Skeletal muscle cell (primary cell): ENCODE measurements around the gene POLDIP2.
A peak's percentile ranks its signal among the peaks of the same experiment; 100 is the strongest.

Experiments
- DNase-seq: peaks from one replicate; pipeline ENCODE4 v3.0.0-alpha.2; 2010; ENCODE audit warnings: low read depth
- H3K4me3 ChIP-seq: 2 replicates; pipeline ENCODE4 v1.5.1; 2011; ENCODE audit warnings: low read depth, mild to moderate bottlenecking, control low read depth, low read length, moderate library complexity

Gene POLDIP2, protein sequence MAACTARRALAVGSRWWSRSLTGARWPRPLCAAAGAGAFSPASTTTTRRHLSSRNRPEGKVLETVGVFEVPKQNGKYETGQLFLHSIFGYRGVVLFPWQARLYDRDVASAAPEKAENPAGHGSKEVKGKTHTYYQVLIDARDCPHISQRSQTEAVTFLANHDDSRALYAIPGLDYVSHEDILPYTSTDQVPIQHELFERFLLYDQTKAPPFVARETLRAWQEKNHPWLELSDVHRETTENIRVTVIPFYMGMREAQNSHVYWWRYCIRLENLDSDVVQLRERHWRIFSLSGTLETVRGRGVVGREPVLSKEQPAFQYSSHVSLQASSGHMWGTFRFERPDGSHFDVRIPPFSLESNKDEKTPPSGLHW

GRCh38 chr17:28357061-28357900 lies at the start of gene POLDIP2:
Gene POLDIP2 (minus strand): TSS chr17:28357527. CDS start chr17:28357448, 79 bp downstream.
- peak within 1 kb of the TSS; percentile 70 for H3K4me3 ChIP-seq
- DNase-seq, result peak; percentile 80

DNA sequence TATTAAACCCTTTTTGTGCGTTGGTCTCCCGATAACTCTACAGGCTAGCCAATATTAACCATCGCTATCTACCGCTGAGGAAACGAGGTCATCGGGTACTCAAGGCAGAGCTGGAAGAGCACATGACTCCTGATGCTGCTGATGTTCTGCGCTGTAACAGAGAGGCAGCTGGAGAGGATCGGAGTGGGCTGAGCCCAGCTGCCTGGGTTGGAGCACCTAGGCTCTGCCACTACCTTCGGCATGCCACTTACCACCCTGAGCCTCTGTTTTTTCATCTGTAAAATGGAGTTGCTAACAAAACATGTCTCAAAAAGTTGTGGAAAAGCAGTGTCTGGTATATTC lies 49.1 kb upstream of the POLDIP2 start:
- peak overlapping the region; percentile 62 for H3K4me3 ChIP-seq
- no peak for DNase-seq

GRCh38 chr17:28405632-28406472 lies 48.5 kb upstream of the POLDIP2 start, which contains the start of gene SLC46A1:
Gene SLC46A1 (minus strand): TSS chr17:28406212. CDS start chr17:28406114, 98 bp downstream.
- H3K4me3 ChIP-seq, result peak within 1 kb of the TSS; percentile 62
- no peak for DNase-seq

- H3K4me3 ChIP-seq, result peak overlapping the region; percentile 62
- DNase-seq, result no peak
Measured at GRCh38 chr17:28404812-28405570, 47.7 kb upstream of the POLDIP2 start.

DNA sequence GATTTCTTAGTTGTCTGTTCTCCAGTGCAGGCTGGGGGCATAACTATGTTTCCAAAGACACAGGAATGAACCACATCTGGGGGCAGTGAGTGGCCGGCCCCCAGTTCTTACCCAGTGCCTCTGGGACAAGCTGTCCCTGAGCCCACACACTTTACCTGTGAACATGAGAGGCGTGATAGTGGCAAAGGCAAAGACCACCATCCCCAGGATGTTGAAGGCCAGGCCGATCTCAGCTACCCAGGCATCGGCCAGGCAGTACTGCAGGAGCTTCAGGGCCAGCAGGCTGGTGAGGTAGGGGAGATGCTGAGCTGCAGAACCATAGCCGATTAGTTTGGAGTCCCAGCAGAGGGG lies 47.1 kb upstream of the POLDIP2 start:
- no peak for DNase-seq
- no peak overlapping the region for H3K4me3 ChIP-seq

GRCh38 chr17:28404007-28404406 lies 46.7 kb upstream of the POLDIP2 start:
- DNase-seq, result no peak
- no peak overlapping the region for H3K4me3 ChIP-seq

DNA sequence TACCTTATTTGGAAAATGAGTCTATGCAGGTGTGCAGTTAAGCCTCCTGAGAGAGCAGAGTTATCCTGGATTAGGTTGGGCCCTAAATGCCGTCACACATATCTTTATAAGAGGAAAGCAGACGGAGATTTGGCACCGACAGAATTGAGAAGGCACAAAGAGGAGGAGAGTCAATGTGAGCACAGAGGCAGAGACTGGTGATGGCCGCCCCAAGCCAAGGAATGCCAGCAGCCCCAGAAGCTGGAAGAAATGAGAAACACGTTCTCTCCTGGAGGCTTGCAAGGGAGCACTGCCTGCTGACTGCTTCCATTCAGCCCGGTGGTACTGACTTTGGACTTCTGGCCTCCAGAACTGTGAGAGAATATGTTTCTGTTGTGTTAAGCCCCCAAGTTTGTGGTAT lies 45.5 kb upstream of the POLDIP2 start:
- H3K4me3 ChIP-seq, result no peak overlapping the region
- no peak for DNase-seq

- H3K4me3 ChIP-seq, result no peak overlapping the region
- DNase-seq, result no peak
Measured at GRCh38 chr17:28402224-28402630, 44.9 kb upstream of the POLDIP2 start.

GRCh38 chr17:28399808-28400207 lies 42.5 kb upstream of the POLDIP2 start:
- no peak overlapping the region for H3K4me3 ChIP-seq
- DNase-seq, result no peak

DNA sequence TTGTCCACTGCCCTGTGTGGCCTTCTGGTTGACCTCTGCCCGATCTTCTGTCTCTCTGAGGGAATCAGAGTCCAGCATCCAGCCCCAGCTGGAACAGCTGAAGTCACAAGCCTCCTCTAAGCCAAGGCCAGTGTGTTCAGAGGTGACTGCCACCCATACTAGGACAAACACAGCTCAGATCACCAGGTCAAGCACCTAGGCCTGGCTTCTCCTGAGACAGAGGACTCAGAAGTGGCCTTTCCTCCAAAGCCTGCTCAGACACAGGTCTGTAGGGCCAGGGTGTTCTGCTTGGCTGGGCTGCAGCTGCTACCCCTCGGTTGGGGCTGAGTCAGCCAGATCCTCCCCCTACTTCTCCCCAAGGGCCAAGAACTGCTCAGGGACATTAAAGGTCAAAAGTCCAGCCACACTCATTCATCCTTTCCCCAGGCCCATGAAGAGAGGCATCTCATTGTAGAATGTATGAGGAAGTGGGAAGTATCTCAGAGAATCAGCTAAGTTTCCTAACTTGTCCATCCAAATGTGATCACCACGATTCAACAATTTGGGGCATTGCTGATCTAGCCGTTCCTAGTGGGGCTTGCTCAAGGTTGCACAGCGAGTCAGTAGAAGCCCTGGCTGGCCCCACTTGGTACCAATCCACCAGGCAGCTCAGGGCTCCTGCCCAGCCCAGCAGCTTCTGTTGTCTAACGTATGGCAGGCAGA lies 41.1 kb upstream of the POLDIP2 start:
- no peak overlapping the region for H3K4me3 ChIP-seq
- no peak for DNase-seq

DNA sequence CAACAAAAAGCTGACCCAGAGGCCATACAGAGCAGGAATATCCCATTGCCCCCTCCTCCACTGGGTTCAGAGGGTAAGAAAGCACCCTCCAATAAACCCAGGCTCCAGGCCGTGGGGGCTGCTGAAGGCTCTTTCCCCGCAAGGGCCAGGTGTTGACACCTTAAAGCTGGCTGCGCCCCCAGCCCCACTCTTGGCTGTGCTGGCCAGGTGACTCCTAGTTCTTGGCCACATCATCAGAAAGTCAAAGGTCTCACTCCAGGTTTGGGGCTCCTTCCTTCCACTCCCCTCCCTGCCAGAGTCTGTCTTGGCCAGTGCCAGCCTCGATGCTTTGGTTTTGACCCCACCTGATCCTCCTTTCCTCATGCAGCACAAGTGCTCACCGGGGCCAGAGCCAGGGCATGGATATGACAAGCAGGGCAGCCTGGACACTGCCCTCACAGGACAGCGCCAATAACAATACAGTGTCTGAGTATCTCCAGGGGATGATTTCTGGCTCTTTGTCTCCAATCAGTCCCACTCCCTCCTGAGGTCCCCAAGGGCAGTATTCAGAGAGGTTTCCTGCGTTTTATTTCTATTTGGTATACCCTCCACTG lies 40.5 kb upstream of the POLDIP2 start:
- no peak overlapping the region for H3K4me3 ChIP-seq
- no peak for DNase-seq

GRCh38 chr17:28397275-28397674 lies 39.9 kb upstream of the POLDIP2 start:
- no peak overlapping the region for H3K4me3 ChIP-seq
- DNase-seq, result no peak

DNA sequence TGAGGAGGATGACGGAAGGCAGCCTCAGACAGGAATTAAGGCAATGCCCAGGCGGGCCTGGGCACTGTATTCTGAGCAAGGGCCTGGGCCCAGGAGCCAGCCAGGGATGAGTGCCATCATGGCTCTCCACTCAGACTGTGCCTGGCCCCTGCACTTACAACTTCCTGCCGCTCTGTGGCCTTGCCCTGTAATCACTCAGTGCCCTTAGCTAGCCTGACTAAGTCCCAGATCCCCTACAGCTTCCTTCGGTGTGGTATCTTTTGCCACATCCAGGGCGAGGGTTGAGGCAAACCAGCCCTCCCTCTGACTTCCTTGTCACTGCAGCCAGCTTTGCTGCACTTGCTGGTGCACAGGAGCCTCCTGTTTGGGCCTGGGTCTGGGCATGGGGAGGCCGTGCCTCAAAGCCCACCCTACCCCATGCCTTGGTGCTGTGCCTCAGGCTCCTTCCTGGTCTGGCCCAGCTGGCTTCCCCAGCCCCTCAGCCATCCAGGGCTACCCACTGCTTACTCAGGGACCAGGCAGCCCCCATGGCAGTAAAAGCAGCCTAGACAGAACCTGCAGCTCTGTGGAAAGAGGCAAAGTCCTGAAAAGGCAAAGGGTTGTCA lies 39.4 kb upstream of the POLDIP2 start:
- DNase-seq, result no peak
- no peak overlapping the region for H3K4me3 ChIP-seq

- H3K4me3 ChIP-seq, result no peak overlapping the region
- no peak for DNase-seq
Measured at GRCh38 chr17:28395968-28396367, 38.6 kb upstream of the POLDIP2 start.

- DNase-seq, result no peak
- no peak overlapping the region for H3K4me3 ChIP-seq
Measured at GRCh38 chr17:28395426-28395825, 38.1 kb upstream of the POLDIP2 start.

- no peak overlapping the region for H3K4me3 ChIP-seq
- no peak for DNase-seq
Measured at GRCh38 chr17:28394337-28395116, 37.2 kb upstream of the POLDIP2 start.

DNA sequence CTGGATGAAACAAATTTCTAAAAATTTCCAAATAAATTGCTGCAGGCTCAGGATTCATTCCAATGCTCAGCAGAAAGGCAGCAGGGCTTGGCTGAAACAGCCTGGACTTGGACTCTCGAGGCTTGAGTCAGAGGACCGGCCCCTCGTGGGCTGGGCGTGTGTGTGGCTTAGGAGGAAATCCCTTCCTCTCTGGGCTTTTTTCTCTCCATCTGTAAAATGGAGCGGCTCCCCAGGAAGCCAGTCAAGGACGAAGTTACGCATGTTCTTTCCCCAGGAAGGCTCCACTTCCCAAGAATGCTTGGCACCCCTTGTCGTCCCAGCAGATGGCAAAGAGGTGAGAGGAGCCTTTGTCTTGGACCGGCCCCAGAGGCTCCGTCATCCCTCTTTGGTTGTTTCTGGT lies 35.2 kb upstream of the POLDIP2 start:
- no peak for DNase-seq
- H3K4me3 ChIP-seq, result no peak overlapping the region
